Superior temporal gyrus (tissue), 1 donor: ENCODE data around the gene PIWIL1.

ENCODE experiments used
- DNase-seq: peaks from one replicate; pipeline ENCODE4 v3.0.0-alpha.2; 2016; ENCODE audit errors: extremely low spot score

PIWIL1 gene

DNA sequence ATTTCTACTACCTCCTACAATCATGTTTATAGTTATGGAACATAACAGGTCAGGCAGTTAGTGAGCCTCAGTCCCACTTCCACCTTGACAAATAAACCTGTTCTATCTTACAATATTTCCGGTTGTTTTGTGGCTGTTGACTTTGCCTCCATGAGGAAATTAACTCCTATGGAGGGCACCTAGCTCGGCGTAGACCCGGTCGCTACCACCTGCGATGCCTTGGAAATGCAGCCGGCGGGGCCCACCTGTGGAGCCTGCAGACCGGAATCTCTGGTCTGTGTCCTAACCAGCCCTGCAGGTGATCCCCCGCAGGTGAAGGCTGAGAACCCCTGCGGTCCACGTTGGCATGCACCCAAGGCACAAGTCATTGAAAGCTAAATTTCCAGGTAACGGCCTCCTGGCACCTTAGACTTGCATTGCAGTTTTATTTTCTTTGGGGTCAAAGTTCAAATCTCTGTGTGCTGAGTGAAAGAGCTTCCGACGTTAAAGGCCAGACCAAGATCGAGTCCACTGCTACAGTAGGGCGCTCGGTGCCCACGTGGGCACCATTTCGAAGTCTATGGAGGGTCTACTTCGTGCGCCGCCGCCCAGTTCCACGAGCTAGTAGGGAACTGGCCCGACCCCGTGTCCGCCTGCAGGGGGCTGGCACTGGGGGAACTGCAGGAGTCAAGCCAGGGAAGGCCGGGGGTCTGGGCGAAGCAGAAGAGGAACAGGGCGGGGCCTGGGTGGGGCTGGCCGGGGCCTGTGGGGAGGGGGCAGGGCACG lies 782 bp upstream of the PIWIL1 start:
- DNase-seq, result no peak

DNA sequence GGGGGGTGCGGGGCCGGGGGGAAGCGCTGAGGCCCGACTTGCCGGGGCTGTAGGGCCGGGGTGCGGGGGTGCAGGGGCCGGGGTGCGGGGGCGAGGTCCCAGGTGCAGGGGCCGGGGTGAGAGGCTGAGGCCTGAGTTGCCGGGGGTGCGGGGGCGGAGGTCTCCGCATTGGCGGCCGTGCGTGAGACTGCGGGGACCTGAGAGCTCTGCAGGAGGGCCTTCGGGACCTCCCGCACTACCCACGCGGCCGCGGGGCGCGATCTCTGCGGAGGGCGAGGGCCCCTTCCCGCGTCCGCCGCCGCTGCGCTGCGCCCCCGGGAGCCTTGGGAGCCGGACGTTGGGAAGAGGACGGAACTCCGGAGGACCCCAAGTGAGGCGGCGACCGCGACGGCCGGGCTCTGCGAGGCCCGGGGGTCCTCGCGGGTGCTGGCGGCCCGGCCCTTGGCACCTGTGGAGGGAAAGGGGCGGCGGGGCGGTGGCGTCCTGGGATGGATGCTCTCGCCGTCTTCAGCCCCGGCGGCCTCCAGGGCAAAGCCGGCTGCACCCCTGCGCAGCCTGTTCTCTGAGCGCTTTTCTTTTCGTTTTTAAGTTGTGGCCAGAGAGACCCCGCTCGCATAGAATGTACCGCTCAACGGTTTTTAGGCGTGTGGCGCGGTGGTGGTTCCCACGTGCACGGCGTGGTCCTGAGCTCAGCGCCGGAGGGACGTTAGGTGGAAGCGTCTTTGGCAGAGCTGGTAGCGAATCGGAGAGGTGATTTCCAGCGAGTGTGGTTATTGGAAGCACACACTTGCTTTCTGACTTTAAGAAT lies 1.3 kb downstream of the PIWIL1 start:
- no peak for DNase-seq

DNA sequence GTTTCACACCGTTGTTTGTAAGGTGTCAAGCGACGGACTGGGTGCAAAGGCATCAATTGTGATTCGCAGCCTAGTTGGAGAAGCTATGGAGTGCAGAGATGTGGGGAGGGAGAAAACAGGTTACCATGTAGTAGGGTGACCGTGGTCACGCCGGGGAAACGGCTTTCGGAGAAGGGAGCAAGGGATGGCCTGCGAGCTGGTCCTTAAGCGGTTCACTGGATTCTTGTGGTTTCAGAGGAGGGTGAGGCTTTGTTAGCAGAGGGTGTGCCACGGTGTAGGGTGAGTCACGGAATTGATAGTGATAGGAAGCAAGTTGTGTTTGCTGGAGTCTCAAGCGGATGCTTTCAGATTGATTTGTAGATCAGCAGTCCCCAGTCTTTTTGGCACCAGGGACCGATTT lies 2.3 kb downstream of the PIWIL1 start:
- no peak for DNase-seq

DNA sequence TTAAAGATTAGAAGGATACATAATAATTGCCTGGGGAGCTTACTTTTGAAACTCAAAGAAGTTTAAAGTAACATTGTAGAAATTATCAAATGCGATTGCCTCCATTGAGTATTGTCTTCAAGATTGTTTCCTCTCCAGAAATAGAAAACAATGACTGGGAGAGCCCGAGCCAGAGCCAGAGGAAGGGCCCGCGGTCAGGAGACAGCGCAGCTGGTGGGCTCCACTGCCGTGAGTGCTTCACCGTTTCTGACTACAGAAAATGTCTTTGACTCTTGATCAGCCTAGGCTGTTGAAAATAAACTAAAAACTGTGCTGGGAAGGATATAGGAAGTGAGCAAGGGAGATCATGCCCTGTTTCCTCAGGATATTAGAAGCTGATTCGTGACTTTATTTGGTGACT lies 4.8 kb downstream of the PIWIL1 start:
- DNase-seq, result no peak

DNA sequence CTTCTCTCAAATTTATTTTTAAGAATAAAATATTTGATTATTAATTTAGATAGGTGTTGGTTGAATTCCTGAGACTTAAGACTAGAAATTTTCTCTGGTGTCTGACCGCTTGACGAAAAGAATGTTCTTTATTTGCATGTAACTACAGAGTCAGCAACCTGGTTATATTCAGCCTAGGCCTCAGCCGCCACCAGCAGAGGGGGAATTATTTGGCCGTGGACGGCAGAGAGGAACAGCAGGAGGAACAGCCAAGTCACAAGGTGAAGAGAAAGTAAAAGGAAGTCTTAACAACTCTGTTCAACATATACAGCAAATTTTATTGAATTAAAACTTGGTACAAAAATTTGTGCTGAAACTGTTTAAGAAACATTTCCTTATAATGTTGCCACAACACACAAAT lies 5.2 kb downstream of the PIWIL1 start:
- no peak for DNase-seq

DNA sequence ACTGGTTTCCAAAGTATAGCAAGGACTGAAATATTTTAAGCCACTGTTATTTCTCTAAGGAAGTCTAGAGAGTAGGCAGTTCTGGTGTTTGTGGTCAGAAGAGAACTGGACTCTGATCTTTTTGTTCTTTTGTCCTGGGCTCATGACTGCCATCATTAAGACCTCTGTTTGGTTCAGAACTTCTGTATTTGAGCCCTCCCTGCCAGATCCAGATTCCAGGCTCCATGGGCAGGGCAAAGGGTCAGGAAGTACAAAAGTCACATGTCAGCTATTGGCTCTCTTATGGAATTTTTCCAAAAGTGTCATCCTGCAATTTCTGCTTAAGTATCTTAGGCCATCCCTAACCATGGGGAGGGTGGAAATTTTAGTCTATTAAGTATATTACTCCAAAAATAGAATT lies 6.8 kb downstream of the PIWIL1 start:
- DNase-seq, result no peak

DNA sequence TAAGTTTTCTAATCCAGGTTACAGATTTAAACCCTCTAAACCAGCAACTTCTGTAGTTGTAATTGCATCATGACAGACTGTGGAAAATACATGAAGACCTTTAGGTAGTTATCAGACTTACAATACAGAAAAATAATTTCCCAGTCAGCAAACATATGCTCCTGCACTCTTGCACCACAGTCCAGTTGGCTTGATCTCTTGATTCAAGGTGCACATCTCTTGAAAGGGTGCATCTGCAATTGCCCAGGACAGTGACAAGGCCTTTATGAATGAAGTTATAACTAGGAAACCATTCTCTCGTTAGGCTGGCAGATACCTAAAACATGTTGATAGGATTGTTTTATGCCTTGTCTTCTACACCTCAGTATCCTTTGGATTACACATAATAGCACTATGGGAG lies 7.6 kb downstream of the PIWIL1 start:
- no peak for DNase-seq

DNA sequence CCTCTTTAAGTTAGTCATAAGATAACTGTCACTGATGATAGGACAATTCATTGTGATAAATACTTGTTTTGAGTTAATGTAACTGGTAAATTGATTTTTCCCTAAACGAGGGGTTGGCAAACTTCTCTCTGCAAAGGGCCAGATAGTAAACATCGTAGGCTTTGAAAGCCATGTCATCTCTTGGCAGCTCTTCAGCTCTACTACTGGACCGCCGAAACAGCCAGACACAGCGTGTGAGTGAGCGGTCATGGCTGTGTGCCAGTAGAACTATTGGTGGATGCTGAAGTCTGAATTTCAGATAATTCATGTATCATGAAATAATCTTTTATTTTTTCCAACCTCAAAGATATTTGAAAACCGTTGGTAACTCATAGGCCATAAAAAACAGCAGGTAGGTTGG lies 9.9 kb downstream of the PIWIL1 start:
- DNase-seq, result no peak

DNA sequence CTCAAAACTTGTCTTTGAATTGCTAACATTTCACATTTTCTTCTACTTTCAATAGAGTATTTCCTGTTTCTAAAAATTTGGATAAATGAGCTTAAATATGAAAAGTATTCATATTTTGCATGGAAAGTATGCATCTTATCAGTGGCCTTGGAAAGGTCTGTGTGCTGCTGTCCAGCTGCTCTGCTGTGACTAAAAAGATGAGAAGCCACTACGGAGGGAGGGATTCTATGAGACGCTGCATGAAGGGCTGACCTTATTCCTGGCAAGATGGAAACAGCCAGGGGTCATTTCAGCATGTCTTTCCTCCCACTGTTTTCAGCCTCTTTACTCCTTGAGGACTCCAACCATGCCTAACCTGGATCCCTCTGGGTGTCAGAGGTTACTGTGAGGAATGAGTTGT lies 13.0 kb downstream of the PIWIL1 start:
- DNase-seq, result no peak

DNA sequence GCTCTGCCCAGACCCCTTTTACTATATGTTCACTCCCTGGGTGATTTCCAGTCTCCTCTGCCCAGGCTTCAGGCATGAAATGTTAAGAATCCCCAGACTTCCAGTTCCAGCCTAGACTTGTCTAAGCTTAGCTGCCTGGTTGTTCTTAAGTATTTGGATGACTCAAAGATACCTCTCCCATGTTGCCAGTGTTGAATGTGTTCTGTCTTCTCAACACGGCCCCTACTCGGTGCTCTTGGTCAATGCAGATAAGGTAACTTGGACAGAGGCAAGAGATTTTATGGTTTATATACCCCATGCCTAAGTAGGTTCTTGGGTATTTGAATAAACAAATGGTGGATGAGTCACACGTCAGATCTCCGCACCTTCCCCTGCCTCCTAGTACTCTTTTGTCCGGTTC lies 13.6 kb downstream of the PIWIL1 start:
- DNase-seq, result no peak

DNA sequence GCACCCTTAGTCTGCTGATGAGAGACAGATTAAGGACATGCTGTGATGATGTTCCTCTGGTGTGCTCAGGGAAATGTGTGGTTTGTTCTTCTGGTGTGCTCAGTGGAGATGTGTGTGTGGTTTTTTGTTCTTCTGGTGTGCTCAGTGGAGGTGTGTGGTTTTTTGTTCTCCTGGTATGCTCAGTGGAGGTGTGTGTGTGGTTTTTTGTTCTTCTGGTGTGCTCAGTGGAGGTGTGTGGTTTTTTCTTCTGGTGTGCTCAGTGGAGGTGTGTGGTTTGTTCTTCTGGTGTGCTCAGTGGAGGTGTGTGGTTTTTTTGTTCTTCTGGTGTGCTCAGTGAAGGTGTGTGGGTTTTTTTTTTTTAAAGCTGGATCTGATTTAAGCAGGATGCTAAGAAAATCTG lies 15.4 kb downstream of the PIWIL1 start:
- no peak for DNase-seq

DNA sequence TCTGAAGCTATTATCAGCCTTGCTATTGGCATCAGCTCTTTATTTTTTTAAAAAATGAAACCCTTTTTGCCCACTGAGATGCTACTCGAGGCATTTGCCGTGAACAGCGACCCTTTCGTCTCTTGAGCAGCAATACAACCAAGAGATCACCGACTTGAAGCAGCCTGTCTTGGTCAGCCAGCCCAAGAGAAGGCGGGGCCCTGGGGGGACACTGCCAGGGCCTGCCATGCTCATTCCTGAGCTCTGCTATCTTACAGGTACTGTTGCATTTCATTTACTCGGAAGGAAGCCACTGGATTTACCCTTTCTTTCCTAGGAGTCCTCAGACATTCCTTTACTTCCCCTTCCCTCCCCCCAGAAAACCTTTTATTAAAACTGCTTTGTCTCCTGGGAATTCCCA lies 16.7 kb downstream of the PIWIL1 start:
- no peak for DNase-seq

DNA sequence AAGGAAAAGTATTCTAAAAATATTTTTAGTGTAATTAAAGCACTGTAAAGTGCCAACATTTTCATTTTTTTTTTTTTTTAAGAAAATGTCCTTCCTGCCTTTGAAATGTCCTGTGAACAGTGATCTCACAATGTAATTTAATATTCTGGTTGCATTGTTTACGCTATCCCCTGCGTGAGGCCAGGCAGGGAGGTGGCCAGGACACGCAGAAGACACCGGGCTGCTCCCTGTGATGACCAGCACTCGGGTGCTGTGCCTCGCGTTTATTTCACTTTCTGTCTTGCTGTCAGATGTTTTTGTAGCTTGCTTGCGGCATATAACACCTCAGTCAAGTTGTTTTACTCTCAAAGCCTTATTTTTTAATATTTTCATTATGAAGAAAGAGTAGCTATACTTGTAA lies 18.5 kb downstream of the PIWIL1 start:
- DNase-seq, result no peak

DNA sequence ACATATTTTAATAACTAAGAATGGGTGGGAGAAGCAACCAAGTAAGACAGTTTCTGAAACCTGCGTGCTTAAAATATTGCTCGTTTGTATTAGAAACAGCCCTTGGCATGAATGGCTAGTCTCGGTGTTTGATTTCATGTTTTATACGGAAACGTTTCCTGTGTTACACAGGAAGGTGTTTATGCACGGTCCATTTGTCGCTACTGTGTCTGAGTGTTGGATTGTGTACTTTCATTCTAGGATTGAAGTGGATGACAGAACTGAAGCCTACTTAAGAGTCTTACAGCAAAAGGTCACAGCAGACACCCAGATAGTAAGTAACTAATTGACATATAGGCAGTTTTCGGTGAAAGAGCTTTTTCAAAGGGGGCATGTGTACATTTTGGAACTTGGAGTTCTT lies 19.6 kb downstream of the PIWIL1 start:
- no peak for DNase-seq

DNA sequence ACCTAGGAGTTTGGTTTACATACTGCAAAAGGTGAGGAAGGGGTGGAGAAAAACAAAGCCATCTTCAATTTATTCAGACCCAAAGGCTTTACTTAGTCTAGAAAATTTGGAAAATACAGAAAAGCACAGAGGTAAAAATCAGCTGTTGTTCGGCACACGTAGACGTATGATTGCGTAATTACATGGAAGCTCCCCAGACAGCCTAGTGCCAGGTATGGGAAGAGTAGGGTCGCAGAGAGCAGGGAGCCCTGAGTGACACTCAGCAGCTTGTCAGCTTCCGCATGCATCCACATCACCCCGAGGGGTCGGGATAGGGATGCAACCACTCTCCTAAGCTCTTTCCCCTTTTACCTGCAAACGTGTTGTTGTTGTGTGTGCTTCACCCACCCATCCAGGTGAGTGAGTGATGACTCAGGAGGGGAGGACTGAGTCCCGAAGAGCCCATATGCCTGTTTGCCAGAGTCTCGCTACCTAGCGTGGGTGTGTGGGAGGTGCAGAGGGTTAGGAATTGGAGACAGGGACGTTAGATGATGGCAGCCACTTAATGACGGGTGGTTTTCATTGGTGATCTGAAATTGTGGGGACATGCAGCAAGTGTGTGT lies 20.1 kb downstream of the PIWIL1 start:
- no peak for DNase-seq

DNA sequence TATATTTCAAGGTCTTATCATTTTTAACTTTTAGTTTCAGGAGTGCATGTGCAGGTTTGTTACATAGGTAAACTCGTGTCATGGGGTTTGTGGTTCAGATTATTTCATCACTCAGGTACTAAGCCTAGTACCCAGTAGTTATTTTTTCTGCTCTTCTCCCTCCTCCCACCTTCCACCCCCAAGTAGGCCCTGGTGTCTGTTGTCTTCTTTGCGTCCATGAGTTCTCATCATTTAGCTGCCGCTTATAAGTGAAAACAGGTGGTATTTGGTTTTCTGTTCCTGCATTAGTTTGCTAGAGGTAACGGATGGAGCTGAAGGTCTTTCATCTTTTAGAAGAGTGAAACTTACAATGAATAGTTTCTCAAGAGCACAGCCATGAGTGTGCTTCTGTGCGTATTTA lies 24.4 kb downstream of the PIWIL1 start:
- no peak for DNase-seq

DNA sequence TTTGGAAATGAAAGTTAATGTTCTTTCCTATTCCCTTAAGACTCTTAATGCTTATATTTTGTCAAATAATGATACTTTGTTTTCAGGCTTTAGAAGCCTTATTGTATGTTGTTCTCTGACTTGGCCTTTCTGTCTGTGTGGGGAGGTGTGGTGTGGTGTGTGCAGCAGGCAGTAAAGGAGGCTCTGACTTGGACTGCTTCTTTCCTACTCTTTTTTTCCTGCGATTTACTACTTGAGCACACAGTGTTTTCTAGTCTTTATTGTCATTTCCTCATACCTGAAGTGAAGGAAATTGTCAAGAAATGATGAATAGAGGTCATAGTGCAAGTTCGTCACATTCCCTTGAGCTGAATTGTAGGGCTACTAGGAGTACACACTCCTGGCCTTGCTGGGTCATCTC lies 26.9 kb downstream of the PIWIL1 start:
- no peak for DNase-seq

DNA sequence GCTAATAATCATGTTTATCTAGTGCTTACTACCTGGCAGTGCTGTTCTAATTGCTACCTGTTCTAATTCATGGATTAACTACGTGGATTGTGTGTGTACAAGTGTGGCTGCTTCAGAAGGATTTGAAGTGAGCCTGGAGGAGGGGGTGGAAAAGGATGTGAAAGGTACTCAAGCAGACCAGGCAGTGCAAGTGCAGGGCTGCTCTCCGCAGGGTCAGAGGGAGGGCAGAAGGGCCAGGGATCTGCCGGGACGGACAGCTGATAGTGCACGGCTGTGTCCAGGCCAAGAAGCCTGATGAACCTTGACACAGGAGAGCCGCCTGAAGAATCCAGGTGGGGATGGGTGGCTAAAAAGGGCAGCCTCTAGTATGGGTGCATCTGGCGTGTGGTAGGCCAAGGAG lies 28.5 kb downstream of the PIWIL1 start:
- DNase-seq, result no peak

DNA sequence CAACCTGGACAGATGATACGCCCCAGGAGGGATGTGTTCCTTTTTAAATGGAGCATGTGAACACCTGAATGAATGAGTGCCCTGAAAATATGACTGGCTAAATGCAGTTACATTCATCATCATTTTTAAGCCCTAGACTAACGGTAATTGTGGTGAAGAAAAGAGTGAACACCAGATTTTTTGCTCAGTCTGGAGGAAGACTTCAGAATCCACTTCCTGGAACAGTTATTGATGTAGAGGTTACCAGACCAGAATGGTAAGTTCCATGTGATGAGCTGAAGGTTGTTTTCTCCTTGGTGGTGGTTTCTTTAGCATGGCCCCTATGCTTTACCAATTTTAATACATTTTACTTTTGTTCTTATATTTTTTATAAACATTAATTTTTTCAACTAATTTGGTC lies 29.3 kb downstream of the PIWIL1 start:
- no peak for DNase-seq

DNA sequence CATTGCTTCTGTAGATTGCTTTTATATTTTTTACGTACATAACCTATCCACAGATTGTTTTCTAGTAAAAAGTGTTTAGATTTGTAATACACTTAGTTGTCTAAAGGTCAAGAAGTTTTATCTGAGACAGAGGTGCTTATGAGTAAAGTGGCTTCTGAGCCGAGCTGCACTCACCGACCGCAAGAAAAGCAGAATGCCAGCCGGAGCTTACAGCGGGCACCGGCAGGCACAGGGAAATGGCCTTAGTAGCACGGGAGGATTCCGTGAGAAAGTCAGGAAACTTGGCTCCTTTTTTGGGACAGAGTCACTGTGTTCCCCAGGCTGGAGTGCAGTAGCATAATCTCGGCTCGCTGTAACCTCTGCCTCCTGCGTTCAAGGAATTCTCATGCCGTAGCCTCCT lies 29.8 kb downstream of the PIWIL1 start:
- DNase-seq, result no peak

DNA sequence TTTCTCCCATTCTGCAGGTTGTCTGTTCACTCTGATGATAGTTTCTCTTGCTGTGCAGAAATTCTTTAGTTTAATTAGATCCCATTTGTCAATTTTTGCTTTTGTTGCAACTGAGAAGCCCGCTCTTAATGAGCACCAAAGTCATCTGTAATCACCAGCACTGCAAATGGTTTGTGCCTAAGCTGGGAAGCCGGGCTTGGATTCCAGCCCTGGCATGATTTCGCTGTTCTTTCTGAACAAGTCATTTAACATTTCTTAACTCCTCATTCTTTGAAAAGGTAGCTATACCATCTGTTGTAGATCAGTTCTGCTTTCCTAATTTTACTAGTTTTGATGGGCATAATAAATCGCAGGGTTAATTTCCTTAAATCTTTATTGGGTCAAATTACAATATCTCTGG lies 32.1 kb downstream of the PIWIL1 start:
- no peak for DNase-seq

DNA sequence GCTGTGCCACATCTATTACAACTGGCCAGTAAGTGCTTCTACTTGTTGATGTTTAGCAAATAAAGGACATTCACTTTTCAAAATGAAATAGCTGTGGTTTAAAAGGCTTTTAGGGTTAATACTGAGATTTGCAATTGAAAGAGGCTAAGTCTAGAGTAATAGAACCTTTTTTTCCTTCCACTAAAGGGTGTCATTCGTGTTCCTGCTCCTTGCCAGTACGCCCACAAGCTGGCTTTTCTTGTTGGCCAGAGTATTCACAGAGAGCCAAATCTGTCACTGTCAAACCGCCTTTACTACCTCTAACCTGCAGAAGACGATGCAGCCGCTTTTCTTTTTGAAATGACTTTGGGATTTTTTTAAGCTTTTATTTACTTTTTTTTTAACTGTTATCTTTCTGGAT lies 33.6 kb downstream of the PIWIL1 start:
- DNase-seq, result no peak

DNA sequence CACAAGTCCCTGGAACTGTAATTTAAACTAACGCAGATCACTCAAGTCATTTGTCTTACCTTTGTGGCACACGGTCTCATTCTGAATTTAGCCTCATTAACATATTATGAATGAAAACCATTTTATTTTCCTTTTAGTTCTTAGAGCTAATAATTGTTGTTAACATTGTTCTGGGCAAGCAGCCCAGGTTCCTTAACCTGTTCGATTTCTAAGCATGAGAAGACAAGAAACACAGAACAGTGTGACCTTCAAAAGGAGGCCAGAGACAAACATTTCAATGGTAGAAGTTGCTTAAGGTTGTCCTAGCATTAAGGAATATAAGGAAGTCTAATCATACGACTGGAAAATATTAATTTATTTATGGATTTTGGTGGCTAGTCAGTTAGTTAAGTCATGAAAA lies 35.2 kb downstream of the PIWIL1 start:
- no peak for DNase-seq
